GF-D8 (cell line): ENCODE results near the gene ZFP92.
A peak's percentile ranks its signal among the peaks of the same experiment; 100 is the strongest.
"Not testable (repeated sequence)": the region's sequence is repeated elsewhere in the genome, so short reads cannot be mapped to it uniquely, and the experiment has no call there.

ENCODE experiments used
- DNase-seq: peaks from one replicate; lab custom pipeline; 2025; lab: John Stamatoyannopoulos, UW

Gene ZFP92

GRCh38 chrX:153411255-153411987 is at the start of gene ZFP92:
Gene ZFP92, plus strand, starts transcription at chrX:153411472. Its CDS starts 6,851 bp downstream, at chrX:153418323.
- no peak for DNase-seq

GRCh38 chrX:153361781-153362397 is 49.4 kb upstream of the ZFP92 start:
- DNase-seq = peak; percentile 26

GRCh38 chrX:153365670-153366069 is 45.6 kb upstream of the ZFP92 start:
- no peak for DNase-seq

- DNase-seq = no peak
Measured at GRCh38 chrX:153366119-153366518, 45.2 kb upstream of the ZFP92 start.

GRCh38 chrX:153366878-153367538 is 44.3 kb upstream of the ZFP92 start:
- no peak for DNase-seq

GRCh38 chrX:153370293-153371055 is 40.8 kb upstream of the ZFP92 start:
- DNase-seq = no peak

- DNase-seq = no peak
Measured at GRCh38 chrX:153371256-153371655, 40.0 kb upstream of the ZFP92 start.

- no peak for DNase-seq
Measured at GRCh38 chrX:153372949-153373348, 38.3 kb upstream of the ZFP92 start.

- no peak for DNase-seq
Measured at GRCh38 chrX:153374426-153374825, 36.8 kb upstream of the ZFP92 start.

- DNase-seq = no peak
Measured at GRCh38 chrX:153375571-153375970, 35.7 kb upstream of the ZFP92 start.

- DNase-seq = no peak
Measured at GRCh38 chrX:153377727-153378126, 33.5 kb upstream of the ZFP92 start.

- no peak for DNase-seq
Measured at GRCh38 chrX:153378607-153379006, 32.7 kb upstream of the ZFP92 start.

GRCh38 chrX:153379508-153379907 is 31.8 kb upstream of the ZFP92 start:
- no peak for DNase-seq

GRCh38 chrX:153379971-153380581 is 31.2 kb upstream of the ZFP92 start:
- DNase-seq = no peak

GRCh38 chrX:153380691-153381090 is 30.6 kb upstream of the ZFP92 start:
- no peak for DNase-seq

- DNase-seq = peak; percentile 49
Measured at GRCh38 chrX:153381684-153382532, 29.4 kb upstream of the ZFP92 start.

- DNase-seq = no peak
Measured at GRCh38 chrX:153382563-153383482, 28.4 kb upstream of the ZFP92 start.

GRCh38 chrX:153384390-153384789 is 26.9 kb upstream of the ZFP92 start:
- DNase-seq = no peak

- not testable (repeated sequence) for DNase-seq
Measured at GRCh38 chrX:153384973-153385372, 26.3 kb upstream of the ZFP92 start.

- DNase-seq = no peak
Measured at GRCh38 chrX:153386097-153386496, 25.2 kb upstream of the ZFP92 start.
